ENCODE data around the gene PIWIL1. TPM values are rescaled to one million over a fixed set of nuclear protein-coding genes. Genes with fewer than 3 reads are reported as not detected.

The PIWIL1 gene
- total RNA-seq, 1 experiment from 2014 or later = not detected

GRCh38 chr12:130316251-130316650 is 21.4 kb upstream of the PIWIL1 start:
- Histone ChIP-seq H3K36me3 (ENCODE audit: low read depth) (no peaks in the 10 kb centered on the region), H3K9me3 (ENCODE audit: insufficient read depth, low read depth) (no peaks in the 10 kb centered on the region), H2AFZ (no peak overlapping the region), H3K4me3 (no peak overlapping the region), H3K27me3 (ENCODE audit: insufficient read depth, low read depth) (peaks cover 21% of the 10 kb centered on the region), H3F3A (ENCODE audit: insufficient read depth, low read depth) (no peaks in the 10 kb centered on the region), H3K4me2 (no peak overlapping the region), H3K9me2 (ENCODE audit: insufficient read depth) (no peaks in the 10 kb centered on the region), H3K27ac (no peak overlapping the region), H3K79me2 (ENCODE audit: low read depth) (no peaks in the 10 kb centered on the region), H3K4me1 (replicated peaks; ENCODE audit: insufficient read depth) (no peaks in the 10 kb centered on the region), H4K20me1 (ENCODE audit: insufficient read depth) (no peaks in the 10 kb centered on the region)
- POLR2A ChIA-PET (ENCODE audit: unreplicated experiment) = no interaction called here
- TF ChIP-seq EZH2 (IDR thresholded peaks at IDR 0.05; ENCODE audit: low read depth) = no peak
- no peak for TF ChIP-seq CTCF (conservative IDR thresholded peaks at IDR 0.05)
- CTCF ChIA-PET = no interaction called here
- DNase-seq = no peak
- intact Hi-C loops (cut with micrococcal nuclease; ENCODE audit: unreplicated experiment) = no loop called here
- no TSS peak for BruUV-seq (replicated peaks)

- Histone ChIP-seq H3K36me3 (ENCODE audit: low read depth) (no peaks in the 10 kb centered on the region), H3K9me2 (ENCODE audit: insufficient read depth) (no peaks in the 10 kb centered on the region), H2AFZ (no peak overlapping the region), H3K79me2 (ENCODE audit: low read depth) (no peaks in the 10 kb centered on the region), H3K4me1 (replicated peaks; ENCODE audit: insufficient read depth) (no peaks in the 10 kb centered on the region), H3K4me3 (no peak overlapping the region), H3K4me2 (no peak overlapping the region), H3K27ac (no peak overlapping the region), H3K9me3 (ENCODE audit: insufficient read depth, low read depth) (no peaks in the 10 kb centered on the region), H4K20me1 (ENCODE audit: insufficient read depth) (no peaks in the 10 kb centered on the region), H3F3A (ENCODE audit: insufficient read depth, low read depth) (no peaks in the 10 kb centered on the region), H3K27me3 (ENCODE audit: insufficient read depth, low read depth) (peaks cover 21% of the 10 kb centered on the region)
- ChIA-PET POLR2A (ENCODE audit: unreplicated experiment) (no interaction called here), CTCF (no interaction called here)
- TF ChIP-seq CTCF (conservative IDR thresholded peaks at IDR 0.05) (no peak), EZH2 (IDR thresholded peaks at IDR 0.05; ENCODE audit: low read depth) (no peak)
- no TSS peak for BruUV-seq (replicated peaks)
- no peak for DNase-seq
- intact Hi-C loops (cut with micrococcal nuclease; ENCODE audit: unreplicated experiment) = no loop called here
These were observed 17.2 kb upstream of the PIWIL1 start for GRCh38 chr12:130320536-130320935.

GRCh38 chr12:130322263-130322662 is 15.4 kb upstream of the PIWIL1 start:
- Histone ChIP-seq H3K4me1 (replicated peaks; ENCODE audit: insufficient read depth) (no peaks in the 10 kb centered on the region), H4K20me1 (ENCODE audit: insufficient read depth) (no peaks in the 10 kb centered on the region), H3K27me3 (ENCODE audit: insufficient read depth, low read depth) (peaks cover 15% of the 10 kb centered on the region), H3K9me3 (ENCODE audit: insufficient read depth, low read depth) (no peaks in the 10 kb centered on the region), H3K4me3 (no peak overlapping the region), H3K9me2 (ENCODE audit: insufficient read depth) (no peaks in the 10 kb centered on the region), H2AFZ (no peak overlapping the region), H3F3A (ENCODE audit: insufficient read depth, low read depth) (no peaks in the 10 kb centered on the region), H3K4me2 (no peak overlapping the region), H3K27ac (no peak overlapping the region), H3K36me3 (ENCODE audit: low read depth) (no peaks in the 10 kb centered on the region), H3K79me2 (ENCODE audit: low read depth) (no peaks in the 10 kb centered on the region)
- BruUV-seq (replicated peaks) = no TSS peak
- POLR2A ChIA-PET (ENCODE audit: unreplicated experiment) = no interaction called here
- DNase-seq = no peak
- intact Hi-C loops (cut with micrococcal nuclease; ENCODE audit: unreplicated experiment) = no loop called here
- no peak for TF ChIP-seq EZH2 (IDR thresholded peaks at IDR 0.05; ENCODE audit: low read depth)
- TF ChIP-seq CTCF (conservative IDR thresholded peaks at IDR 0.05) = no peak
- CTCF ChIA-PET = no interaction called here
